Chondrocyte (in vitro differentiated cells): Measurements from ENCODE around the gene RETREG1. TPM values are rescaled to one million over a fixed set of nuclear protein-coding genes. Genes with fewer than 3 reads are reported as not detected.

Experiments used
- DNase-seq: peaks from one replicate; pipeline ENCODE4 v3.0.0; 2021; ENCODE audit warnings: mixed read lengths, low spot score
- H3K27ac Mint-ChIP-seq: one replicate; pipeline ENCODE4 v1.8.0; 2021; ENCODE audit warnings: mild to moderate bottlenecking, moderate library complexity, mixed read lengths; ENCODE audit not compliant: unreplicated experiment
- H3K27me3 Mint-ChIP-seq: 2 replicates; pipeline ENCODE4 v1.8.0; 2021; ENCODE audit warnings: low read depth, mixed read lengths
- H3K36me3 Mint-ChIP-seq: 2 replicates; pipeline ENCODE4 v1.8.0; 2021; ENCODE audit warnings: low read depth, mixed read lengths
- H3K4me1 Mint-ChIP-seq: 2 replicates; pipeline ENCODE4 v1.8.0; 2021; ENCODE audit warnings: low read depth, mild to moderate bottlenecking, mixed read lengths
- H3K4me3 Mint-ChIP-seq: one replicate; pipeline ENCODE4 v1.8.0; 2021; ENCODE audit warnings: mild to moderate bottlenecking, moderate library complexity, mixed read lengths; ENCODE audit not compliant: unreplicated experiment
- H3K9me3 Mint-ChIP-seq: 2 replicates; pipeline ENCODE4 v1.8.0; 2021; ENCODE audit warnings: low read depth, mixed read lengths
- CTCF ChIP-seq: fragments of 200-600 bp; sonication (generic); IDR thresholded peaks from 2 replicates; pipeline ENCODE4 v1.5.0; 2021; ENCODE audit warnings: antibody characterized with exemption, mild to moderate bottlenecking, moderate library complexity
- total RNA-seq: library from RNA; stranded (reverse); gene quantifications from 3 replicates; pipeline ENCODE4 v1.2.1, GENCODE V29; 2021

The RETREG1 gene
- total RNA-seq, 1 donor from 2014 or later, result 3.3 TPM

GRCh38 chr5:16536246-16536645, 80.6 kb downstream of the RETREG1 start:
- TF ChIP-seq CTCF, result no peak
- peak overlapping the region; percentile 70 for H3K27ac Mint-ChIP-seq
- no peaks in the 10 kb centered on the region for H3K9me3 Mint-ChIP-seq
- no peaks in the 10 kb centered on the region for H3K36me3 Mint-ChIP-seq
- H3K4me1 Mint-ChIP-seq, result peaks cover 35% of the 10 kb centered on the region
- no peak for DNase-seq
- no peak overlapping the region for H3K4me3 Mint-ChIP-seq
- no peaks in the 10 kb centered on the region for H3K27me3 Mint-ChIP-seq

DNA sequence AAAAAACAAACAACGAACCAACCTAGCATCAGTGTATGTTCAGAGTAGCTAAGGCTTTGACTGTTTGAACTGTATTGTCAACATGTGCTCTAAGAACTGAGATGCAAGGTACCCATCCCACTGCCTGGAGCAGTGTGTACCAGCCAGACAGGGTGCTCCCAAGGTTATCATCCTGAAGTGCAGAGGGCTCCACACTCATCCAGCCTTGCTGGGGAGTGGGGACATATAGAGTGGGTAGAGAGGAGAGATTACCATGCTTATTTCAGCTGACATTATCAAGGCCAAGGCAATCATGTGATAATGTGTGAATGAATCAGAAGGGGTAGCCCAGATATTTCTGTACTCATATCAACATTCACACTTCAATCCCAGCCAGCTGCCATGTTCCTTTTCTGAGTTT, 82.5 kb downstream of the RETREG1 start:
- DNase-seq, result no peak
- no peak overlapping the region for H3K4me3 Mint-ChIP-seq
- H3K27me3 Mint-ChIP-seq, result no peaks in the 10 kb centered on the region
- TF ChIP-seq CTCF, result no peak
- peaks cover 19% of the 10 kb centered on the region for H3K4me1 Mint-ChIP-seq
- no peaks in the 10 kb centered on the region for H3K36me3 Mint-ChIP-seq
- H3K9me3 Mint-ChIP-seq, result no peaks in the 10 kb centered on the region
- no peak overlapping the region for H3K27ac Mint-ChIP-seq

- TF ChIP-seq CTCF, result no peak
- Mint-ChIP-seq H3K4me3 (no peak overlapping the region), H3K9me3 (no peaks in the 10 kb centered on the region), H3K27me3 (no peaks in the 10 kb centered on the region), H3K4me1 (peaks cover 3% of the 10 kb centered on the region), H3K36me3 (no peaks in the 10 kb centered on the region), H3K27ac (no peak overlapping the region)
- no peak for DNase-seq
Observed at GRCh38 chr5:16531063-16531648, 85.6 kb downstream of the RETREG1 start.

- no peak overlapping the region for H3K27ac Mint-ChIP-seq
- H3K4me3 Mint-ChIP-seq, result no peak overlapping the region
- DNase-seq, result no peak
- H3K9me3 Mint-ChIP-seq, result no peaks in the 10 kb centered on the region
- no peaks in the 10 kb centered on the region for H3K36me3 Mint-ChIP-seq
- H3K4me1 Mint-ChIP-seq, result no peaks in the 10 kb centered on the region
- H3K27me3 Mint-ChIP-seq, result no peaks in the 10 kb centered on the region
- TF ChIP-seq CTCF, result no peak
Observed at GRCh38 chr5:16529306-16529705, 87.5 kb downstream of the RETREG1 start.

- H3K4me1 Mint-ChIP-seq, result no peaks in the 10 kb centered on the region
- no peak overlapping the region for H3K27ac Mint-ChIP-seq
- DNase-seq, result no peak
- no peaks in the 10 kb centered on the region for H3K36me3 Mint-ChIP-seq
- no peak overlapping the region for H3K4me3 Mint-ChIP-seq
- H3K9me3 Mint-ChIP-seq, result no peaks in the 10 kb centered on the region
- no peak for TF ChIP-seq CTCF
- H3K27me3 Mint-ChIP-seq, result peaks cover 6% of the 10 kb centered on the region
Observed at GRCh38 chr5:16528382-16529110, 88.3 kb downstream of the RETREG1 start.
